GM21529 (cell line): ENCODE measurements around the gene MYL11.
A peak's percentile ranks its signal among the peaks of the same experiment; 100 is the strongest.

Experiments used
- ATAC-seq: cut with Tn5 transposase; IDR thresholded peaks from one replicate; pipeline ENCODE4 v1.9.1; 2021; ENCODE audit not compliant: unreplicated experiment

Gene MYL11

DNA sequence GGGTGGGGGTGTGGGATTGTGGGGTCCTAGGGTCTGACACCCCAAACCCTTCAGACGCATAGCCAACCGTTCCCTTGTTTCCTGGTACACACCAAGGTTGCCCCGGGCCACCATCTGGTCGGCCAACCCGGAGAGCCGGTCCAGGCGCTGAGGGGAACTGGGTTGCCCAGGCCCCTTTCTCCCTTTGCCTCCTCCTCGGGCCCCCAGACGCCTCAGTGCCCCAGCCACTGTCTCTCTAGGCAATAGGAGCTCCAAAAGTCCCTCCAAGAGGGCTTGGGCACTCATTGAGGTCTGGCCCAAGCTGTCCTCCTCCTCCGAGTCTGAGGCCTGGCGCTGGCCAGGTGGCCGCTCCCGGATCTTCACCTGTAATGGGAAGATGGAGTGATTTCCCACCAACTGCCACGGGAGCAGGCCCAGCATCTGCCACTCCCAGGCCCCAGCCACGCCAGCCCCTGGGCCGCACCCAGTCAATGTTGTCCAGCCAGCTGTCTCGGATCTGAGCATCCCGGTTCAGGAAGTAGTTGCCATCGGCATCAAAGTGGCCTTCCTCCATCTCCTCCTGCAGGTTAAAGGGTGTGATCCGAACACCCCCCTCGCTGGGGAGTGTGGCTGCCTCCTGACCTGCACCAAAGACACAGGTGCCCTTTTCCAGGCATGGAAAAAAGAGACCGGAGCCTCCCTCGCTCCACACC, 21.0 kb upstream of the MYL11 start:
- no peak for ATAC-seq

GRCh38 chr16:30354423-30355143, 20.0 kb upstream of the MYL11 start:
- peak; percentile 8 for ATAC-seq

- ATAC-seq = peak; percentile 55
Measured at GRCh38 chr16:30355144-30355953, 19.3 kb upstream of the MYL11 start, which contains the start of gene CD2BP2. Gene CD2BP2, minus strand, starts transcription at chr16:30355308. Its CDS starts 627 bp downstream, at chr16:30354681.

GRCh38 chr16:30355954-30356308, 18.7 kb upstream of the MYL11 start:
- ATAC-seq = no peak

DNA sequence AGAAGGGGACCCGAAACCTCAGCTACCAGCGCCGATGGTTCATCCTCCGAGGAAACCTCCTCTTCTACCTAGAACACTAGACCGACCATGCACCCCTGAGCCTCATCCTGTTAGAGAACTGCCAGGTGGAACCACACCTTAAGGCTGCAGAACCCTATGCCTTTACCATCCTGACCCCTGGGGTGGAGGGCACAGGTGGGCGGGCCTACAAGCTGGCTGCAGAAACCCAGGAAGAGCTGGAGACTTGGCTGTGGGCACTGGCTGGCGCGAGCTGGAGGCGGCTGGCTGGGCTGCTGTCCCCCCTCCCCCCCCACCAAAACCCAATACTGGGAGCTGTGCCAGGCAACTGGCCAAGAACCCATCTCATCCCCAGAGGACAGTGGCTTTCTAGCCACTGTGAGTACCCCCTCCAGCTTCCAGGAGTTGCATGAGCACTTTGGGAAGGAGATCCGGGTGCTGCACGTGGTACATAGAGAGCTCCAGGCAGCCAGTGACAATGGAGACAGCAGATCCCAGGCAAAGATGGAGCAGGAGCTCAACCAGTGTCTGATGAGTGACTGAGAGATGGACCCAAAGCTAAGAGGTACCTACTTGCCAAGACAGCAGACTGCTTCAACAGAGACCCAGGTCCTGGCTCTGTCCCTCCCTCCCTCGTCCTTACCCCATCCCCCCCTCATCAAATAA, 18.1 kb upstream of the MYL11 start:
- no peak for ATAC-seq

DNA sequence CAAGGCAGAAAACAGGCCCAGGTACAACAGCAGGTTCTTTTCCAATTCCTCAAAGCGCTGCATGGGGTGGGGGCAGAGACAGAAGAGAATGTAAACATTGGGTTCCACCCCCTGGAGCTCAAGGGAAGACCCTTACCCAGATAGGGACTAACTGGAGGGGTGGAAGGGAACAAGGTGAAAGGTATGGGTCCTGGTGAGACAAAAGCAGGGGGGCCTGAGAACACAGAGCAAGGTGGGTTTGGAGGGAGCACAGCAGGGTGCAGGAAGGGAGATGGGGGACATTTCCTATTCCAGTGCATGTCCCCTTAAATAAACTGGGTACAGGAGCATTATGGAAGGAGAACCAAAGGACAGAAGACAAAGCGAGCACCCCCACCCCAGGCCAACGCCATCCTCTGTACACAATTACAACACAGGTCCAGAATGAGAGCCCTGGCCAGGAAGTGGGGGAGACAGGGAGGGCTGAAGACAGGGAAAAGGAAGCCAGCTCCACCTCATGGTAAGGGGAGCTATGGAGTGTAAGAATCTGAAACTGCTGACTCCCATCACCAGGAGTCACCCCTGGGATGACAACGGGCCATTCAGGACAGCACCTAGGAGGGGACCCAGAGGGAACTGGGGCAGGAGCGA, 17.4 kb upstream of the MYL11 start:
- no peak for ATAC-seq

DNA sequence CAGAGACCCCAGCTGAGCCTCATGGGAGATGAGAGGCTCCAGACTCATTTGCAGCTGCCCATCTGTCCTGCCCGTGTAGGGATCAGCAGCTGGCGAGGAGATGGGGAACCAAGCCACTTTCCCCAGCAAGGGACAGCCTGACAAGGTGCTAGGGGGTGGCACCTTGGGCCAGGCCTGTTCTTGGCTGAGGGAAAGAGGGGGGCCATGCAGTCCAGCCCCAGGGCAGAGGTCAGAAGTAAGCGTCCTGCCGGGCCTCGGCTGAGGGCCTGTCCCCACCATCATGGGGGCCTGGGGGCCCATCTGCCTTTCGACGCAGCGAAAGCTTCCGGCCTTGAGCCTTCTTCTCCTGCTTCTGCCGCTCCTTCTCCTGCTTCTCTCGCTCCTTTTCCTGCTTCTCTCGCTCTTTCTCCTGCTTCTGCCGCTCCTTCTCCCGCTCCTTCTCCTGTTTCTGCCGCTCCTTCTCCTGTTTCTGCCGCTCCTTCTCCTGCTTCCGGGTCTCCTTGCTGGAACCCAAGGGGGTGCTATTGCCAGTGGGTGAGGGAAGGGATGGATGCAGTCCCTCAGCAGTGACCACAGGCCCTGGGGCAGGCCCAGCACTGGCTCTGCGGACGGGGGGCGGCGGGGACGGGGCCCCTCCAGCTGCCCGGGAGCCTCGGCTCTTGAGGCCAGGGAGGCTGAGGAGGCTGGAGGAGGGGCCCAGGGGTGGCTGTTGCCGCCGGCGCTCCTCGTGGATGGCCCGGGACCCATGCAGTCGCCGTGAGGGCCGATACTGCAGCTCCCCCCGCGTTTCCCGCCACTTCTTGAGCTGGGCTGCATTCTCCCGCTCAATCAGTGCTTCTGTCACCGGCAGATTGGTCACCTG, 16.7 kb upstream of the MYL11 start:
- ATAC-seq = no peak

DNA sequence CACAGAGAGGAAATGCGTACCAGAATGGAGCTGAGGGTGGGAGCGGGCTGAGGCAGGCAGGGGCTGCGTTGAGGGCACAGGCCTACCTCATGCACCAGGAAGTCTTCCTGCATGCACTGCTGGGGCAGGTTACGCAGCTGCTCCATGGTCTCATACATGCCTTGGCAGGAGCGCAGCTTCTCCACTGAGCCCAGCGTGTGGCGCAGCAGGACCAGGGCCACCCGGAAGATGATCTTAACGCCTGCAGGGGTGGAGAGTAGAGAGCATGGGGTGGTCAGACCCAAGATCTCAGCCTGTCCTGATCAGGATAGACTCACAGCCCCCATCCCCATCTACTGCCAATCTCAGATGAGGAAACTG, 16.0 kb upstream of the MYL11 start:
- ATAC-seq = no peak

DNA sequence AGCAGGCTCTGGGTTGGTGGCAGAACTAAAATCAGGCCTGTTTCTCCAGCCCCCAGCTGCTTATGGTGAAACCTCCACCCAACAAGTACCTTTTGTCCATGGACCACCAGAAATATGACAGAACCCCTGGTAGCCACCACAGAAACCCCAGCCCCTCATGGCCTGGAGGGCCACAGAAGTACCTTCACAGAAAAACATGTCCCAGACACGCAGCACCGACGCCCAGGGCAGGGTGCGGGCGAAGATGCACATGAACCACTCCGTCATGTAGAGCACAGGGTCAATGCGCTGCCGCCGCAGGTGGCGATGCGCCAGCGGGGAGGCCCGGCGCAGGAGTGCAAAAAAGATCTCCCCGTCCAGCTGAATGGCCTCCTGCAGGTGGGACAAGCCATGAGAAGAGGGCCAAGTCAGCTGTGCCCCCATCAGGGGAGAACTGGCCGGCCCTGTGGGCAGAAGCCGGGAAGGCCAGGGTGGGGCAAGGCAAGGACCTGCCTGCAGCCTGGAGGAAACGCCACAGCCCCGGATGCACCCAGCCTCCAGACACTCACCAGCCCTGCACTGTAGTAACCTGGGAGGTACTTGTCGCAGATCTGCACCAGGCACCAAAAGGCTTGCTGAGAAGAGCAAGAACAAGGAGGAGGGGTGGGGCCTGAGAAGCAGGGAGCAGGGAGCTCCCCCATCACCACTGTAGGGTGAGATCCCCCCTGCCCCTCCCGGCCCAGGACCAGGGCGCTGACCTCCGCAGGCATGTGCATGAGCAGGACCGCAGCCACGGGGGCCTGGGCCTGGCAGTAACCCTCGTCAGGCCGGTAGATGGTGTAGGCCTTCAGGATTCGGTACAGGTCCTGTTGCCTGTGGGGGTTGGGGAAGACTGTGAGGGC, 15.4 kb upstream of the MYL11 start:
- ATAC-seq = no peak

GRCh38 chr16:30359871-30360170, 14.8 kb upstream of the MYL11 start:
- ATAC-seq = no peak

DNA sequence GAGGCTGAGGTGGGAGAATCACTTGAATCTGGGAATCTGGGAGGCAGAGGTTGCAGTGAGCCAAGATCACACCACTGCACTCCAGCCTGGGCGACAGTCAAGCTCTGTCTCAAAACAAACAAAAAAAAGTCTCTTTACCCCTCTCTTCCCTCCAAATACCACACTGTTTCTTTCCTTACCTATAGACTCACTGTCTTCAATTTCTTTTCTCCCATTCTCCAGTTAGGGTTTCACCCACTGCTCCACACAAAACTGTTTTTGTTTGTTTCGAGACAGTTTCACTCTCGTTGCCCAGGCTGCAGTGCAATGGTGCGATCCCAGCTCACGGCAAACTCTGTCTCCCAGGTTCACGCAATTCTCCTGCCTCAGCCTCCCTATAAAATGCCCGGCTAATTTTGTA, 13.4 kb upstream of the MYL11 start:
- ATAC-seq = no peak

GRCh38 chr16:30365200-30365599, 9.4 kb upstream of the MYL11 start:
- no peak for ATAC-seq

- ATAC-seq = no peak
Measured at GRCh38 chr16:30366511-30366910, 8.1 kb upstream of the MYL11 start.

DNA sequence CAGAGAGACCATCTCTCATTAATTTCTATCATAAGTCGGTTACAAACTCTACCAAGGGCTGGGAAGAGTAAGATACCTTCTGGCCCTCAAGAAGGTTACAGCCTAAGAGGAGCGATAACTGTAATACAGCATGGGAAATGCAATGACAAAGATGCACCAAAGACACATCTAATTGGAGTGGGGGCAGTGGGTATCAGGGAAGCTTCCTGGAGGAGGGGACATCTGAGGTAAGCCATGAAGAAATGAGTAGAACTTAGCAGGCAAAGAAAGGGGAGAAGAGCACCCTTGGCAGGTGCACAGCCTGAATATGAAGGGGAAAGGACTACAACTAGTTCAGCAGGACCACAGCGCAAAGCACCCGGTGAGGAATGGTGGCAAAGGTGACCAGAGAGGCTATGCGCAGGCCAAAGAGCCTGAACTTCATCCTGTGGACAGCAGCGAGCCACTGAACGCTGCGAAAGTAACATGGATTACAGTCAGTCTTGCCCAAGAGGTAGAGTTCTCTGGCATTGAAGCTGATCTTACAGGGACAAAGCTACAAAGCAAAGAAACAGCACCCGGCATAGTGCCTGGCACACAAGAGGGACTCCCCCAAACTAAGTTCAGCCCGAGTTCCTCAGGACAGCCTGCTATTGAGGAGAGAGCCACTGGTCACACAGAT, 7.1 kb upstream of the MYL11 start:
- no peak for ATAC-seq

DNA sequence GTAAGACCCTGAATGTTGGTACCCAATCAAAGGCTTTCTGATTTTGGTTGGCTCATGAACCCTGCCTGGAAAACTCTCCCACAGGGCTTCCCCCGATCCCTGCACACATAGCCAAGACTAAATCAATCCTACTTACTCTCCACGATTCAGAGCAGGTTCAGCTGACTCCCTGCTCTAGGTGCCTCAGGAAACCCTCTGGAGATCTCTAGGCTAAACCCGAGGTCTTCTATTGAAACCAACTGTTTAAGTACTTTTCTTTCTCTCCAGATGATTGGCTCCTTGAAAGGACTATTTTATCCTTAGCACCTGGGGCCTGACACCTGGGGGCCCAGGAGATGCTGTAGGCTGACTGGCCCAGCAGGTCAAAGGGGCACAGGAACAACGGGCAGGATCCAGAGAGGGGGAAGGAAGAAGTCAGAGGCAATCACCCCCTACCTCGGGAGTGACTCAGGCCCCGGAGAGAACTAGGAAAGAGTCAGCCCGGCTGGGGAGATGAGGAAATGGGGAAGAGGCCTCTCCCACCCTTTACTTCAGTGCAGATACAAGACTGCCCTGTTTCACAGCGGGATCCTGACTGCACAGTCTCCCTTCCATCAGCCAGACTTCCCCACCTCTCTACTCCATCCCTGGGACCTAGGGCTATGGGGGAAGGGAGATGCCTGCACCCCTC, 6.3 kb upstream of the MYL11 start:
- ATAC-seq = no peak

DNA sequence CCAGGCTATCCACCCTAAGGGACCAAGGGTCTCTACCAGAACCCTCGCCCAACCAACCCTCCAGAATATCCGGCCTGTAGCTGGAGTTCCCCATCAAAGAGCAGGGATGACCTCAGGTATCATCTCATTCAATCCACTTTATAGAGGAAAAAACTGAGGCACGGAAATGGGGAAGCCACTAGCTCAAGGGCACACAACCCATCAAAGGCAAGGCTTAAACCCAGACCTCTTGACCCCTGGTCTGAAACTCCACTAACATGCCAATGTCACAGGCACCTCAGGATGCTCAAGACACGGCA, 5.9 kb upstream of the MYL11 start:
- ATAC-seq = no peak

- no peak for ATAC-seq
Measured at GRCh38 chr16:30369091-30369937, 5.3 kb upstream of the MYL11 start.
